ENCODE results near the gene HSDL1. TPM values are rescaled to one million over a fixed set of nuclear protein-coding genes. Genes with fewer than 3 reads are reported as not detected.

The HSDL1 gene
- total RNA-seq, 2 experiments from 2014 or later, result 16.3 to 25.1 TPM

GRCh38 chr16:84088695-84089395 lies 56.1 kb downstream of the HSDL1 start:
- Histone ChIP-seq H4K20me1 (ENCODE audit: insufficient read depth, low read length) (0 out of 2 replicates have a peak, but pooled peaks cover 3% of the 10 kb centered on the region), H3K36me3 (ENCODE audit: insufficient read depth, low read length) (peaks cover 89% of the 10 kb centered on the region), H3K27ac (ENCODE audit: low read depth, low read length, poor library complexity, severe bottlenecking) (peak overlapping the region; percentile 66), H3K79me2 (ENCODE audit: insufficient read depth, low read depth, low read length) (no peaks in the 10 kb centered on the region), H3K4me2 (ENCODE audit: low read length) (peak overlapping the region; percentile 63), H2AFZ (ENCODE audit: low read length) (no peak overlapping the region), H3K4me1 (ENCODE audit: insufficient read depth, low read length, poor library complexity, severe bottlenecking) (peaks cover 67% of the 10 kb centered on the region), H3K4me3 (ENCODE audit: low read depth, low read length, poor library complexity, severe bottlenecking) (no peak overlapping the region), H3K9me2 (ENCODE audit: insufficient read depth, low read length) (no peaks in the 10 kb centered on the region), H3K9me3 (ENCODE audit: low read length) (no peaks in the 10 kb centered on the region)
- TF ChIP-seq EZH2phosphoT487 (IDR thresholded peaks at IDR 0.05; ENCODE audit: borderline replicate concordance, low read depth, low read length), result no peak
- peak; percentile 64 for TF ChIP-seq CTCF (conservative IDR thresholded peaks at IDR 0.05; ENCODE audit: low read length)
- no TSS peak for BruUV-seq (replicated peaks)
- ChIA-PET CTCF (ENCODE audit: unreplicated experiment) (interaction anchor here (0.6 kb wide), 1 partner anchor 98 kb away, joined by 4 read pairs; the partner anchor contains the start of gene TAF1C), POLR2A (interaction anchor here (1.0 to 2.1 kb wide), 2 partner anchors 24 to 75 kb away, joined by 3 to 7 read pairs; no protein-coding TSS in a partner anchor)
- peak; percentile 76 for DNase-seq (ENCODE audit: low spot score)
- intact Hi-C loops (cut with micrococcal nuclease; ENCODE audit: unreplicated experiment), result loop anchor here (1.0 kb wide), 1 partner anchor 86 kb away; no protein-coding TSS in a partner anchor

- peak; percentile 20 for DNase-seq (ENCODE audit: low spot score)
- H3K4me1 ChIP-seq (ENCODE audit: insufficient read depth, low read length, poor library complexity, severe bottlenecking), result peaks cover 67% of the 10 kb centered on the region
- H2AFZ ChIP-seq (ENCODE audit: low read length), result no peak overlapping the region
- peak overlapping the region; percentile 63 for H3K4me2 ChIP-seq (ENCODE audit: low read length)
- CTCF ChIA-PET (ENCODE audit: unreplicated experiment), result interaction anchor here (0.5 to 2.9 kb wide), 4 partner anchors 29 to 885 kb away, joined by 3 to 13 read pairs (median 4); partner anchors contain the start of gene MBTPS1
- TF ChIP-seq CTCF (conservative IDR thresholded peaks at IDR 0.05; ENCODE audit: low read length) (no peak), EZH2phosphoT487 (IDR thresholded peaks at IDR 0.05; ENCODE audit: borderline replicate concordance, low read depth, low read length) (no peak)
- intact Hi-C loops (cut with micrococcal nuclease; ENCODE audit: unreplicated experiment), result loop anchor here (1.0 kb wide), 1 partner anchor 88 kb away; no protein-coding TSS in a partner anchor
- H3K9me3 ChIP-seq (ENCODE audit: low read length), result no peaks in the 10 kb centered on the region
- POLR2A ChIA-PET, result interaction anchor here (0.6 to 2.1 kb wide), 6 partner anchors 13 to 278 kb away, joined by 5 to 7 read pairs (median 6); partner anchors contain the start of gene MBTPS1
- no peak overlapping the region for H3K4me3 ChIP-seq (ENCODE audit: low read depth, low read length, poor library complexity, severe bottlenecking)
- H3K36me3 ChIP-seq (ENCODE audit: insufficient read depth, low read length), result peaks cover 87% of the 10 kb centered on the region
- 0 out of 2 replicates have a peak, but pooled peaks cover 3% of the 10 kb centered on the region for H4K20me1 ChIP-seq (ENCODE audit: insufficient read depth, low read length)
- peak overlapping the region; percentile 66 for H3K27ac ChIP-seq (ENCODE audit: low read depth, low read length, poor library complexity, severe bottlenecking)
- no peaks in the 10 kb centered on the region for H3K9me2 ChIP-seq (ENCODE audit: insufficient read depth, low read length)
- H3K79me2 ChIP-seq (ENCODE audit: insufficient read depth, low read depth, low read length), result no peaks in the 10 kb centered on the region
- no TSS peak for BruUV-seq (replicated peaks)
These were observed 57.4 kb downstream of the HSDL1 start for GRCh38 chr16:84087466-84088151.

Data from OCI-LY7 (cell line).